Measurements from ENCODE around the gene TXK. TPM values are rescaled to one million over a fixed set of nuclear protein-coding genes. Genes with fewer than 3 reads are reported as not detected.

The TXK gene
- total and polyA plus RNA-seq, 2 experiments from 2014 or later: 0.14 to 0.40 TPM

GRCh38 chr4:48079972-48080391, 54.1 kb downstream of the TXK start:
- H3K36me3 Mint-ChIP-seq (ENCODE audit: low read depth): no peaks in the 10 kb centered on the region
- Histone ChIP-seq H3K4me2 (no peak overlapping the region), H3K4me3 (no peak overlapping the region), H4K20me1 (replicated peaks; ENCODE audit: insufficient read depth) (no peaks in the 10 kb centered on the region), H3K36me3 (ENCODE audit: insufficient read depth) (no peaks in the 10 kb centered on the region), H3K27ac (ENCODE audit: low read depth) (no peak overlapping the region), H3K4me1 (ENCODE audit: insufficient read depth) (no peaks in the 10 kb centered on the region), H2AFZ (0 out of 2 replicates have a peak overlapping the region, but pooled peaks have one; percentile 20), H3K79me2 (replicated peaks; ENCODE audit: insufficient read depth) (no peaks in the 10 kb centered on the region), H3K27me3 (ENCODE audit: insufficient read depth) (no peaks in the 10 kb centered on the region), H3F3A (replicated peaks; ENCODE audit: low read depth) (no peaks in the 10 kb centered on the region), H3K9me2 (ENCODE audit: insufficient read depth) (no peaks in the 10 kb centered on the region)
- H3K27me3 Mint-ChIP-seq (ENCODE audit: insufficient read depth, low read depth, poor library complexity): peaks cover 1% of the 10 kb centered on the region
- ATAC-seq (no peak), DNase-seq (ENCODE audit: low spot score) (no peak)
- no peaks in the 10 kb centered on the region for H3K4me1 Mint-ChIP-seq
- no peaks in the 10 kb centered on the region for H3K9me3 Mint-ChIP-seq
- no peak for TF ChIP-seq JUNB (IDR thresholded peaks at IDR 0.05; ENCODE audit: unreplicated experiment)
- peak overlapping the region; percentile 2; the same call in 1 of the 2 replicates for H3K27ac Mint-ChIP-seq
- no peak overlapping the region for H3K4me3 Mint-ChIP-seq

GRCh38 chr4:48078862-48079655, 55.0 kb downstream of the TXK start:
- Histone ChIP-seq H3K4me2 (no peak overlapping the region), H3K4me3 (no peak overlapping the region), H3K4me1 (ENCODE audit: insufficient read depth) (no peaks in the 10 kb centered on the region), H3K79me2 (replicated peaks; ENCODE audit: insufficient read depth) (no peaks in the 10 kb centered on the region), H3F3A (replicated peaks; ENCODE audit: low read depth) (no peaks in the 10 kb centered on the region), H2AFZ (peak overlapping the region; percentile 34; the same call in 1 of the 2 replicates), H4K20me1 (replicated peaks; ENCODE audit: insufficient read depth) (no peaks in the 10 kb centered on the region), H3K36me3 (ENCODE audit: insufficient read depth) (no peaks in the 10 kb centered on the region), H3K27ac (ENCODE audit: low read depth) (no peak overlapping the region), H3K9me2 (ENCODE audit: insufficient read depth) (no peaks in the 10 kb centered on the region), H3K27me3 (ENCODE audit: insufficient read depth) (no peaks in the 10 kb centered on the region)
- Mint-ChIP-seq H3K4me1 (no peaks in the 10 kb centered on the region), H3K9me3 (no peaks in the 10 kb centered on the region), H3K4me3 (no peak overlapping the region), H3K27me3 (ENCODE audit: insufficient read depth, low read depth, poor library complexity) (peaks cover 1% of the 10 kb centered on the region), H3K36me3 (ENCODE audit: low read depth) (no peaks in the 10 kb centered on the region), H3K27ac (no peak overlapping the region)
- ATAC-seq (no peak), DNase-seq (ENCODE audit: low spot score) (no peak)
- no peak for TF ChIP-seq ZNF114 (CRISPR knock-in tag; IDR thresholded peaks at IDR 0.05)
- no peak for TF ChIP-seq REST (IDR thresholded peaks at IDR 0.05; ENCODE audit: unreplicated experiment)
- TF ChIP-seq, protein P1, sequence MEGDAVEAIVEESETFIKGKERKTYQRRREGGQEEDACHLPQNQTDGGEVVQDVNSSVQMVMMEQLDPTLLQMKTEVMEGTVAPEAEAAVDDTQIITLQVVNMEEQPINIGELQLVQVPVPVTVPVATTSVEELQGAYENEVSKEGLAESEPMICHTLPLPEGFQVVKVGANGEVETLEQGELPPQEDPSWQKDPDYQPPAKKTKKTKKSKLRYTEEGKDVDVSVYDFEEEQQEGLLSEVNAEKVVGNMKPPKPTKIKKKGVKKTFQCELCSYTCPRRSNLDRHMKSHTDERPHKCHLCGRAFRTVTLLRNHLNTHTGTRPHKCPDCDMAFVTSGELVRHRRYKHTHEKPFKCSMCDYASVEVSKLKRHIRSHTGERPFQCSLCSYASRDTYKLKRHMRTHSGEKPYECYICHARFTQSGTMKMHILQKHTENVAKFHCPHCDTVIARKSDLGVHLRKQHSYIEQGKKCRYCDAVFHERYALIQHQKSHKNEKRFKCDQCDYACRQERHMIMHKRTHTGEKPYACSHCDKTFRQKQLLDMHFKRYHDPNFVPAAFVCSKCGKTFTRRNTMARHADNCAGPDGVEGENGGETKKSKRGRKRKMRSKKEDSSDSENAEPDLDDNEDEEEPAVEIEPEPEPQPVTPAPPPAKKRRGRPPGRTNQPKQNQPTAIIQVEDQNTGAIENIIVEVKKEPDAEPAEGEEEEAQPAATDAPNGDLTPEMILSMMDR (conservative IDR thresholded peaks at IDR 0.05; ENCODE audit: low read depth in 2 of 2): no peak
- TF ChIP-seq NANOG (IDR thresholded peaks at IDR 0.05; ENCODE audit: borderline replicate concordance): no peak
- TF ChIP-seq JUNB (IDR thresholded peaks at IDR 0.05; ENCODE audit: unreplicated experiment): no peak
- no peak for TF ChIP-seq ZNF462 (CRISPR knock-in tag; IDR thresholded peaks at IDR 0.05)
- no peak for TF ChIP-seq EZH2 (IDR thresholded peaks at IDR 0.05; ENCODE audit: low read depth, unreplicated experiment)
- no peak for TF ChIP-seq POLR2AphosphoS5 (IDR thresholded peaks at IDR 0.05; ENCODE audit: low read depth)
- no peak for TF ChIP-seq EZH2phosphoT487 (IDR thresholded peaks at IDR 0.05; ENCODE audit: unreplicated experiment)

All from GM23338 (cell line).